ENCODE measurements around the gene OR4F15.

OR4F15 gene

DNA sequence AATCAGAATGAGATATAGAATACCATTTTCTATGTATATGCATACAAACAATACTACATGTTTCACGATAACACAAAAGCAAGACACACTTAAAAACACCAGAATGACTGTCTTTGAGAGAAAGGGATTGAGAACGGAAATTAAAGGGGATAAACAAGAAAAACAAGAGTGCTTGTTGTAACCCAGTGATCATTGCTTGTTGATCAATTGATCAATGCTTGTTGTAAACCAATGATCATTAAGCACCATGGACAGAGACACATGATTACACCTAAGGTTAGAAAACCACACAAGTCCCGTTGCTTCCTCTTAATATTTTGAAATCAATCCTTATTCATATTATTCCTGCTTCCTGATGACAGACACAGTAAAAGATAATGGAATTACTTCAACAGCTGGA, 1.1 kb upstream of the OR4F15 start:
- Histone ChIP-seq H3K4me1 (peaks cover 5% of the 10 kb centered on the region), H3K36me3 (replicated peaks) (no peaks in the 10 kb centered on the region), H3K27me3 (ENCODE audit: low read depth) (peaks cover 26% of the 10 kb centered on the region), H3K9me3 (no peaks in the 10 kb centered on the region), H3K4me3 (no peak overlapping the region)
- DNase-seq (ENCODE audit: low spot score in 2 of 2), result no peak
- in situ Hi-C loops (cut with MboI; ENCODE audit: low sequenced_read_pairs), result no loop called here

DNA sequence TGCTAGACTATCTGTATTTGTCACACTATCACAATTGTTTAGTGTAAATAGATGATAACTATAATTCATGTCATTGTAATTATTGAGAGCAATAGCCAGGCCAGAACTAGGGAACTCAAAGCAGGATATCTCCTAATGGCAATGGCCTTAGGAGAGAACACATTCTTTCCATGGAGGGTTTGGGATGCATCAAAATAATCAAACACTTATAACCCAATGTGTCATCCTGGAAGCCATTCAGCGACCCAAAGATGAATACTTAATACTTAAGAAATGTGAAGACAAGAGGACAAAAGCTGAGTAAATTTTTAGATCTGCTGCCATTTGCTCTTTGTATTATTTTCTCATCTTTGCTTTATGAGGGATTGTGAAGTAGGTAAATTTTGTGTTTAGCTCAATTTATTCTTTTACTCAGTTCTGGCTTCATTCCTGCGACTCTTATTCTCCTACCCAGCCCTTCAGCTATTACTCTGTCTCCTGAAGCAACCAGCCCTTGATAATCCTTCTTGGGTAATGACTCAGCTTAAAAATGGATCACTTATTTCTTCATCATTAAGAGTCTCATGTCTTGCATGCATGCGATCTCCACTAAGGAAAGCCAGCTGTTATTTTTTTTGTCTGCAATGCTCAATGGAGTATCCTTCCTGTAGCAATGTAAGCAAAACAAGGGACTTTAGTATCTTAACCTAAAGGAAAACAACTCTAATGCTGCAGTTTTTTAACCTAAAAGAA, 2.0 kb downstream of the OR4F15 start:
- DNase-seq (ENCODE audit: low spot score in 2 of 2), result no peak
- H3K4me3 ChIP-seq, result no peak overlapping the region
- H3K36me3 ChIP-seq (replicated peaks), result no peaks in the 10 kb centered on the region
- peaks cover 2% of the 10 kb centered on the region; the same call in 1 of the 2 replicates for H3K4me1 ChIP-seq
- in situ Hi-C loops (cut with MboI; ENCODE audit: low sequenced_read_pairs), result no loop called here
- peaks cover 30% of the 10 kb centered on the region for H3K27me3 ChIP-seq (ENCODE audit: low read depth)
- H3K9me3 ChIP-seq, result no peaks in the 10 kb centered on the region; the same call in 1 of the 2 replicates

DNA sequence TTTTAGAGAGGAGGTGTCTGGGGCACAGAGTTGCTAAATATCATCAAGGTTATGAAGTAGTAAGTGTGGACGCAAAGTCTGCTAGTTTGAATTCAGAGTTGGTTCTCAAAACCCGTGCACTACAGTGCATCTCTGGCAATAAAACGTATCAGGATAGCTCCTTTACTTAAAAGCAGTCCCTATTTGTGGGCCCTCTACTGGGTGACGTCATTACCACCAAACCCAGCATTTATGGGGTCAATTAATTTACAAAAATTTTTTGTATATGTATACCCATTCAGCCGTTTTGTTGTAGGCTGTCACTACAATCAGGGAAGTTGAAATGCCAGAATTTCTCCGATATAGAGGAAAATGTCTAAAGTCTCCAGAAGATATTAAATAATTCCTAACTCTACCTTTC, 8.8 kb downstream of the OR4F15 start:
- Histone ChIP-seq H3K36me3 (replicated peaks) (no peaks in the 10 kb centered on the region), H3K9me3 (no peaks in the 10 kb centered on the region; the same call in 1 of the 2 replicates), H3K4me1 (no peaks in the 10 kb centered on the region), H3K27me3 (ENCODE audit: low read depth) (peaks cover 7% of the 10 kb centered on the region), H3K4me3 (no peak overlapping the region)
- no peak for DNase-seq (ENCODE audit: low spot score in 2 of 2)
- in situ Hi-C loops (cut with MboI; ENCODE audit: low sequenced_read_pairs), result no loop called here

DNA sequence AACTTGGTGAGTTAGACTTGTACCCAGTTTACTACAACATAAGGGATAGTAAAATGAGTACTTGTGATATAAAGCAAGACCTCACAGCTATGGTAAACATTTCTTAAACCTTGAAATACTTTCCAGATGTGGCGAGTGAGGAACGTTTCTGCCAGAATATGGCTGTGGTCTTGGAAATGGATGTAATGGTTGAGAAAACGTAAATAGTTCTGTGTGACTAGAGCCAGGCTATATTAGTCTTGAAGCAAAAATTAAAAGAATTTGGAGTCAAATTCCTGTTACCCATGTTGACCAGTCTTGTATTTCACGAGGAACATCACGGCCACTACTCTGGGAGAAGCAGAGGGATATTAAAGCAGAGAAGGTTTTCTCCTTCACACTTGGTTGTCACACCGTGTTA, 15.3 kb downstream of the OR4F15 start:
- no peak for DNase-seq (ENCODE audit: low spot score in 2 of 2)
- Histone ChIP-seq H3K27me3 (ENCODE audit: low read depth) (no peaks in the 10 kb centered on the region), H3K4me1 (no peaks in the 10 kb centered on the region), H3K36me3 (replicated peaks) (no peaks in the 10 kb centered on the region), H3K9me3 (no peaks in the 10 kb centered on the region), H3K4me3 (no peak overlapping the region)
- in situ Hi-C loops (cut with MboI; ENCODE audit: low sequenced_read_pairs), result no loop called here

DNA sequence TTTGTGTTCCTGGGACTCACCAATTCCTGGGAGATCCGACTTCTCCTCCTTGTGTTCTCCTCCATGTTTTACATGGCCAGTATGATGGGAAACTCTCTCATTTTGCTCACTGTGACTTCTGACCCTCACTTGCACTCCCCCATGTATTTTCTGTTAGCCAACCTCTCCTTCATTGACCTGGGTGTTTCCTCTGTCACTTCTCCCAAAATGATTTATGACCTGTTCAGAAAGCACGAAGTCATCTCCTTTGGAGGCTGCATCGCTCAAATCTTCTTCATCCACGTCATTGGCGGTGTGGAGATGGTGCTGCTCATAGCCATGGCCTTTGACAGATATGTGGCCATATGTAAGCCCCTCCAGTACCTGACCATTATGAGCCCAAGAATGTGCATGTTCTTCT, 16.8 kb downstream of the OR4F15 start:
- Histone ChIP-seq H3K9me3 (no peaks in the 10 kb centered on the region), H3K36me3 (replicated peaks) (no peaks in the 10 kb centered on the region), H3K4me3 (no peak overlapping the region), H3K4me1 (no peaks in the 10 kb centered on the region), H3K27me3 (ENCODE audit: low read depth) (no peaks in the 10 kb centered on the region)
- no peak for DNase-seq (ENCODE audit: low spot score in 2 of 2)
- in situ Hi-C loops (cut with MboI; ENCODE audit: low sequenced_read_pairs), result no loop called here

DNA sequence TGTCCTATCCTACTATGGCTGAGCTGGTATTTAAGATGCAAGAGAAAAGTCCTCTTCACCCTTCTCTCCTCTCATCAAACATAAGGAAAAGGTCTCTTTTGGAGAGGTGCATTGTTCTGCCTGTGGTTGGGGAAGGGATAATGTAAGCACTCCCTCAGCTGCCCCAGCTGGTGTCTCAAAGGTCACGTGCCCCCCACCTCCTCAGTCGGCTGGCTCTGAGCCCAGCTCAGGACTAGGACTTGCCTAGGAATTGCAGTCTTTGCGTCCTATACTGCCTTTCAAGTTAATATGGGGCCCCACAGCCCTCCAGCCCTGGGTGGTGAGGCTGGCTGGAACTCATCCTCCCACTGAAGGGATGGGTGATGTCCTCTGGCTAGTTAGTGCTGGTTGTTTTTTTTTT, 29.7 kb downstream of the OR4F15 start:
- peaks cover 10% of the 10 kb centered on the region for H3K27me3 ChIP-seq (ENCODE audit: low read depth)
- in situ Hi-C loops (cut with MboI; ENCODE audit: low sequenced_read_pairs), result no loop called here
- DNase-seq (ENCODE audit: low spot score in 2 of 2), result no peak
- no peaks in the 10 kb centered on the region for H3K4me1 ChIP-seq
- H3K9me3 ChIP-seq, result no peaks in the 10 kb centered on the region
- H3K4me3 ChIP-seq, result no peak overlapping the region
- no peaks in the 10 kb centered on the region for H3K36me3 ChIP-seq (replicated peaks)

DNA sequence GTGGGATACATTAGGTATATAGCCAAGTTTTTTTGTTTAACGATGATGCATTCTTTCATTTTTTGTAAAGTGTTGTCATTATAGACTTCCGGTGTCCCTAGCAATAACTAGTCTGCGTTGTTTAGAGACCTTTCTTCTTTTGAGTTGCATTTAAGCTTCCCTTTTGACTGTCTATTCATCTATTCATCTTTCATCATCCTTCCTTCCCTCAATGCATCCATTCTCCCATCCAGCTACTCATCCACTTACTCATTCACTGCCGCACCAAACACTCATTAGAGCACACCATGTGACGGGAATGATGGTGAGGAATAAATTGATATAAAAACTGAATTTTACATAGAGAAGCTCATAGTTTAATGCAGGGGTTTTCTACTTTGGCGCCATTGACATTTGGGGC, 32.9 kb downstream of the OR4F15 start:
- H3K36me3 ChIP-seq (replicated peaks), result no peaks in the 10 kb centered on the region
- H3K9me3 ChIP-seq, result no peaks in the 10 kb centered on the region
- in situ Hi-C loops (cut with MboI; ENCODE audit: low sequenced_read_pairs), result no loop called here
- no peak for DNase-seq (ENCODE audit: low spot score in 2 of 2)
- H3K4me1 ChIP-seq, result no peaks in the 10 kb centered on the region
- H3K27me3 ChIP-seq (ENCODE audit: low read depth), result peaks cover 10% of the 10 kb centered on the region
- H3K4me3 ChIP-seq, result no peak overlapping the region

DNA sequence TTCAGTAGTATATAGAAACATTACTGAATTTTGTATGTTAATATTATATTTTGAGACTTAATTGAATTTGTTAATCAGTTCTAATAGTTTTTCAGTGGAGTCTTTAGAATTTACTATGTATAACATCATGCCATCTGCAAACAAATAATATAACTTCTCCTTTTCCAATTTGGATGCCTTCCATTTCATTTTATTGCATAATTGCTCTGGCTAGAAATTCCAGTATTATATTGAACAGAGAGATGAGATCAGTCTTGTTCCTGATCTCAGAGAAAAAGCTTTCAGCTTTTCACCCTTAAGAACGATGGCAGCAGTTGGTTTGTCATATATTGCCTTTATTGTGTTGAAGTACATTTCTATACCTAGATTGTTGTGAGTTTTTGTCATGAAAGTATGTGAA, 40.4 kb downstream of the OR4F15 start:
- Histone ChIP-seq H3K36me3 (replicated peaks) (no peaks in the 10 kb centered on the region), H3K9me3 (no peaks in the 10 kb centered on the region), H3K27me3 (ENCODE audit: low read depth) (no peaks in the 10 kb centered on the region), H3K4me3 (no peak overlapping the region), H3K4me1 (no peaks in the 10 kb centered on the region)
- DNase-seq (ENCODE audit: low spot score in 2 of 2), result no peak
- in situ Hi-C loops (cut with MboI; ENCODE audit: low sequenced_read_pairs), result no loop called here

All from HAP-1 (cell line).